Activated CD8-positive, alpha-beta memory T cell treated with anti-CD3 and anti-CD28 coated beads, Interleukin-2, amount 10 ng/mL, durations not matched to agents 7 days and 5 days (primary cell): Measurements from ENCODE around the gene PSEN2. TPM values are rescaled to one million over a fixed set of nuclear protein-coding genes. Genes with fewer than 3 reads are reported as not detected.
A peak's percentile ranks its signal among the peaks of the same experiment; 100 is the strongest.
"Not testable (repeated sequence)": the region's sequence is repeated elsewhere in the genome, so short reads cannot be mapped to it uniquely, and the experiment has no call there.

Source experiments
- ATAC-seq: fragments of 150-1000 bp; cut with Tn5 transposase; one replicate; pipeline ENCODE4 v1.10.0; 2021; ENCODE audit warnings: moderate library complexity
- CTCF ChIA-PET: fragments of 350-600 bp; sonication (Branson Sonifier 250); formaldehyde crosslinking; loops from one replicate; lab custom pipeline; 2021; ENCODE audit warnings: antibody characterized with exemption; lab: Charles Lee
- DNase-seq: peaks from one replicate; pipeline ENCODE4 v3.0.0-alpha.2; 2020
- H3K27ac Mint-ChIP-seq: one replicate; pipeline ENCODE4 v1.8.0; 2021; ENCODE audit warnings: mild to moderate bottlenecking, mixed read lengths
- H3K27me3 Mint-ChIP-seq: one replicate; pipeline ENCODE4 v1.8.0; 2021; ENCODE audit warnings: mixed read lengths
- H3K36me3 Mint-ChIP-seq: one replicate; pipeline ENCODE4 v1.8.0; 2021; ENCODE audit warnings: mild to moderate bottlenecking, mixed read lengths
- H3K4me1 Mint-ChIP-seq: one replicate; pipeline ENCODE4 v1.8.0; 2021; ENCODE audit warnings: mixed read lengths
- H3K4me3 Mint-ChIP-seq: one replicate; pipeline ENCODE4 v1.8.0; 2021; ENCODE audit warnings: mild to moderate bottlenecking, moderate library complexity, mixed read lengths
- H3K9me3 Mint-ChIP-seq: one replicate; pipeline ENCODE4 v1.8.0; 2022; ENCODE audit warnings: low read depth, mixed read lengths
- total RNA-seq, 2 experiments: library from RNA; stranded (reverse); gene quantifications; one replicate each; pipeline ENCODE4 v1.2.3, GENCODE V29; 2021

Gene PSEN2
- total RNA-seq, 2 experiments from 2014 or later = 8.0 to 11.2 TPM

- CTCF ChIA-PET = interaction anchor here (1.7 kb wide), 1 partner anchor 198 kb away, joined by 9 read pairs; no protein-coding TSS in a partner anchor
- Mint-ChIP-seq H3K36me3 (no peaks in the 10 kb centered on the region), H3K27me3 (peaks cover 4% of the 10 kb centered on the region), H3K27ac (no peak overlapping the region), H3K4me3 (no peak overlapping the region), H3K9me3 (peaks cover 2% of the 10 kb centered on the region), H3K4me1 (peaks cover 5% of the 10 kb centered on the region)
- no peak for ATAC-seq
- DNase-seq = peak; percentile 34
These were observed 37.8 kb upstream of the PSEN2 start for GRCh38 chr1:226832613-226833012.

GRCh38 chr1:226834179-226834578 is 36.2 kb upstream of the PSEN2 start:
- H3K27ac Mint-ChIP-seq, H3K4me3 Mint-ChIP-seq, ATAC-seq, H3K9me3 Mint-ChIP-seq, H3K4me1 Mint-ChIP-seq, H3K36me3 Mint-ChIP-seq, H3K27me3 Mint-ChIP-seq, CTCF ChIA-PET: not testable (repeated sequence)
- DNase-seq = peak; percentile 1

- H3K4me1 Mint-ChIP-seq, H3K27ac Mint-ChIP-seq, H3K27me3 Mint-ChIP-seq, ATAC-seq, H3K4me3 Mint-ChIP-seq, DNase-seq, H3K9me3 Mint-ChIP-seq, H3K36me3 Mint-ChIP-seq: not testable (repeated sequence)
- CTCF ChIA-PET = interaction anchor here (0.9 kb wide), 1 partner anchor 9 kb away, joined by 3 read pairs; no protein-coding TSS in a partner anchor
These were observed 35.0 kb upstream of the PSEN2 start for GRCh38 chr1:226835396-226835795.

- CTCF ChIA-PET = interaction anchor here (1.0 to 1.2 kb wide), 2 partner anchors 205 to 215 kb away, joined by 3 to 5 read pairs; no protein-coding TSS in a partner anchor
- not testable (repeated sequence) for H3K9me3 Mint-ChIP-seq, DNase-seq, H3K4me3 Mint-ChIP-seq, H3K27me3 Mint-ChIP-seq, ATAC-seq, H3K4me1 Mint-ChIP-seq, H3K36me3 Mint-ChIP-seq, H3K27ac Mint-ChIP-seq
These were observed 32.5 kb upstream of the PSEN2 start for GRCh38 chr1:226837966-226838365.

GRCh38 chr1:226838456-226838855 is 32.0 kb upstream of the PSEN2 start:
- Mint-ChIP-seq H3K27ac (no peak overlapping the region), H3K4me1 (no peaks in the 10 kb centered on the region), H3K9me3 (peaks cover 2% of the 10 kb centered on the region), H3K36me3 (no peaks in the 10 kb centered on the region), H3K27me3 (no peaks in the 10 kb centered on the region), H3K4me3 (no peak overlapping the region)
- peak; percentile 27 for DNase-seq
- ATAC-seq = no peak
- CTCF ChIA-PET = interaction anchor here (1.0 to 1.9 kb wide), 3 partner anchors 10 to 215 kb away, joined by 3 to 5 read pairs (median 4); no protein-coding TSS in a partner anchor

- ATAC-seq = no peak
- Mint-ChIP-seq H3K27ac (no peak overlapping the region), H3K36me3 (no peaks in the 10 kb centered on the region), H3K9me3 (no peaks in the 10 kb centered on the region), H3K4me3 (no peak overlapping the region), H3K27me3 (no peaks in the 10 kb centered on the region), H3K4me1 (no peaks in the 10 kb centered on the region)
- DNase-seq = no peak
- CTCF ChIA-PET = no interaction called here
These were observed 24.8 kb upstream of the PSEN2 start for GRCh38 chr1:226845624-226846023.

- ATAC-seq = no peak
- H3K4me3 Mint-ChIP-seq = no peak overlapping the region
- CTCF ChIA-PET = no interaction called here
These were observed 23.6 kb upstream of the PSEN2 start for GRCh38 chr1:226846786-226847185.

GRCh38 chr1:226854548-226854947 is 15.9 kb upstream of the PSEN2 start:
- H3K9me3 Mint-ChIP-seq, H3K4me1 Mint-ChIP-seq, ATAC-seq, DNase-seq, H3K4me3 Mint-ChIP-seq, CTCF ChIA-PET, H3K36me3 Mint-ChIP-seq, H3K27me3 Mint-ChIP-seq, H3K27ac Mint-ChIP-seq: not testable (repeated sequence)

More at GRCh38 chr1:226846786-226847185, 23.6 kb upstream of the PSEN2 start:
- Mint-ChIP-seq H3K9me3 (no peaks in the 10 kb centered on the region), H3K27me3 (no peaks in the 10 kb centered on the region), H3K36me3 (no peaks in the 10 kb centered on the region), H3K4me1 (no peaks in the 10 kb centered on the region), H3K27ac (no peak overlapping the region)
- no peak for DNase-seq

GRCh38 chr1:226862890-226863289 is 7.5 kb upstream of the PSEN2 start:
- Mint-ChIP-seq H3K36me3 (no peaks in the 10 kb centered on the region), H3K27me3 (peaks cover 6% of the 10 kb centered on the region), H3K27ac (no peak overlapping the region), H3K9me3 (no peaks in the 10 kb centered on the region), H3K4me1 (peaks cover 11% of the 10 kb centered on the region), H3K4me3 (no peak overlapping the region)
- ATAC-seq = no peak
- DNase-seq = no peak
- CTCF ChIA-PET = interaction anchor here (0.7 kb wide), 1 partner anchor 20 kb away, joined by 3 read pairs; no protein-coding TSS in a partner anchor

- H3K36me3 Mint-ChIP-seq = no peaks in the 10 kb centered on the region
- no peak overlapping the region for H3K27ac Mint-ChIP-seq
- peaks cover 7% of the 10 kb centered on the region for H3K27me3 Mint-ChIP-seq
- DNase-seq = peak; percentile 40
- H3K4me3 Mint-ChIP-seq = no peak overlapping the region
- ATAC-seq = peak; percentile 57
- peaks cover 11% of the 10 kb centered on the region for H3K4me1 Mint-ChIP-seq
- H3K9me3 Mint-ChIP-seq = no peaks in the 10 kb centered on the region
- CTCF ChIA-PET = interaction anchor here (0.6 to 0.7 kb wide), 2 partner anchors 14 to 20 kb away, joined by 3 read pairs; no protein-coding TSS in a partner anchor
These were observed 7.0 kb upstream of the PSEN2 start for GRCh38 chr1:226863446-226863845.

- no peak overlapping the region for H3K27ac Mint-ChIP-seq
- H3K9me3 Mint-ChIP-seq = no peaks in the 10 kb centered on the region
- H3K4me3 Mint-ChIP-seq = no peak overlapping the region
- H3K36me3 Mint-ChIP-seq = no peaks in the 10 kb centered on the region
- H3K4me1 Mint-ChIP-seq = peaks cover 11% of the 10 kb centered on the region
- H3K27me3 Mint-ChIP-seq = peaks cover 9% of the 10 kb centered on the region
- CTCF ChIA-PET = interaction anchor here (0.6 kb wide), 1 partner anchor 15 kb away, joined by 3 read pairs; no protein-coding TSS in a partner anchor
- ATAC-seq (no peak), DNase-seq (no peak)
These were observed 6.1 kb upstream of the PSEN2 start for GRCh38 chr1:226864311-226864710.

GRCh38 chr1:226865590-226865989 is 4.8 kb upstream of the PSEN2 start:
- Mint-ChIP-seq H3K27me3 (peaks cover 9% of the 10 kb centered on the region), H3K9me3 (no peaks in the 10 kb centered on the region)
- CTCF ChIA-PET = no interaction called here

GRCh38 chr1:226867461-226868054 is 2.9 kb upstream of the PSEN2 start:
- CTCF ChIA-PET = no interaction called here
- peak; percentile 28 for DNase-seq
- H3K36me3 Mint-ChIP-seq = no peaks in the 10 kb centered on the region
- no peak for ATAC-seq
- H3K27ac Mint-ChIP-seq = no peak overlapping the region
- H3K9me3 Mint-ChIP-seq = no peaks in the 10 kb centered on the region
- H3K4me3 Mint-ChIP-seq = no peak overlapping the region
- H3K4me1 Mint-ChIP-seq = peaks cover 30% of the 10 kb centered on the region
- H3K27me3 Mint-ChIP-seq = peaks cover 9% of the 10 kb centered on the region

More at GRCh38 chr1:226865590-226865989, 4.8 kb upstream of the PSEN2 start:
- ATAC-seq = no peak
- H3K4me1 Mint-ChIP-seq = peaks cover 20% of the 10 kb centered on the region
- no peak overlapping the region for H3K27ac Mint-ChIP-seq
- no peak for DNase-seq
- H3K36me3 Mint-ChIP-seq = no peaks in the 10 kb centered on the region
- H3K4me3 Mint-ChIP-seq = no peak overlapping the region

GRCh38 chr1:226868726-226869125 is 1.7 kb upstream of the PSEN2 start:
- no peak overlapping the region for H3K4me3 Mint-ChIP-seq

More at GRCh38 chr1:226868726-226869125, 1.7 kb upstream of the PSEN2 start:
- DNase-seq (no peak), ATAC-seq (no peak)
- no peak overlapping the region for H3K27ac Mint-ChIP-seq
- H3K27me3 Mint-ChIP-seq = peaks cover 8% of the 10 kb centered on the region
- no peaks in the 10 kb centered on the region for H3K36me3 Mint-ChIP-seq
- CTCF ChIA-PET = no interaction called here
- H3K4me1 Mint-ChIP-seq = peaks cover 20% of the 10 kb centered on the region
- H3K9me3 Mint-ChIP-seq = no peaks in the 10 kb centered on the region
